Trophoblast cell (in vitro differentiated cells and primary cell): ENCODE results near the gene LRFN2.

Source experiments
- DNase-seq, 2 donors: peaks; one replicate each; pipeline ENCODE4 v3.0.0-alpha.2; 2016
- H2AFZ ChIP-seq: 2 replicates; pipeline ENCODE4 v1.6.1; 2013; ENCODE audit warnings: low read length, moderate library complexity, mild to moderate bottlenecking; ENCODE audit not compliant: insufficient read depth, poor library complexity
- H2AK5ac ChIP-seq: 2 replicates; pipeline ENCODE4 v1.6.1; 2013; ENCODE audit warnings: mild to moderate bottlenecking, low read length
- H2BK120ac ChIP-seq: 2 replicates; pipeline ENCODE4 v1.6.1; 2013; ENCODE audit warnings: low read length, mild to moderate bottlenecking, moderate library complexity; ENCODE audit not compliant: insufficient read depth, poor library complexity
- H2BK12ac ChIP-seq: 2 replicates; pipeline ENCODE4 v1.6.1; 2013; ENCODE audit warnings: mild to moderate bottlenecking, low read length, moderate library complexity
- H2BK5ac ChIP-seq: 2 replicates; pipeline ENCODE4 v1.6.1; 2013; ENCODE audit warnings: low read length, low read depth, moderate library complexity, mild to moderate bottlenecking; ENCODE audit not compliant: poor library complexity
- H3K14ac ChIP-seq: 2 replicates; pipeline ENCODE4 v1.6.1; 2013; ENCODE audit warnings: mild to moderate bottlenecking, low read length
- H3K18ac ChIP-seq: 2 replicates; pipeline ENCODE4 v1.6.1; 2013; ENCODE audit warnings: mild to moderate bottlenecking, low read length
- H3K23ac ChIP-seq: 2 replicates; pipeline ENCODE4 v1.6.1; 2013; ENCODE audit warnings: low read length
- H3K27ac ChIP-seq: 2 replicates; pipeline ENCODE4 v1.5.1; 2013; ENCODE audit warnings: low read depth, mild to moderate bottlenecking, inconsistent platforms, low read length, moderate library complexity
- H3K27me3 ChIP-seq: 2 replicates; pipeline ENCODE4 v1.6.1; 2013; ENCODE audit warnings: inconsistent platforms, mild to moderate bottlenecking, low read length, moderate library complexity; ENCODE audit not compliant: insufficient read depth
- H3K36me3 ChIP-seq, 2 experiments: 1 replicate in 1 of 2; 2 replicates in 1 of 2; pipeline ENCODE4 v1.6.1; 2013; ENCODE audit warnings: low read length in 2 of 2, mild to moderate bottlenecking in 2 of 2, moderate library complexity in 1 of 2; ENCODE audit not compliant: insufficient read depth in 2 of 2, control insufficient read depth in 1 of 2
- H3K4ac ChIP-seq: 2 replicates; pipeline ENCODE4 v1.6.1; 2013; ENCODE audit warnings: low read depth, mild to moderate bottlenecking, low read length, moderate library complexity
- H3K4me1 ChIP-seq, 2 experiments: 1 replicate in 1 of 2; 2 replicates in 1 of 2; pipeline ENCODE4 v1.6.1; 2013; ENCODE audit warnings: low read length in 2 of 2, mild to moderate bottlenecking in 2 of 2, moderate library complexity in 1 of 2; ENCODE audit not compliant: insufficient read depth in 2 of 2, control insufficient read depth in 1 of 2
- H3K4me2 ChIP-seq: 2 replicates; pipeline ENCODE4 v1.6.1; 2013; ENCODE audit warnings: inconsistent platforms, mild to moderate bottlenecking, low read length, moderate library complexity
- H3K4me3 ChIP-seq: 2 replicates; pipeline ENCODE4 v1.5.1; 2013; ENCODE audit warnings: mild to moderate bottlenecking, low read depth, low read length, inconsistent platforms
- H3K79me1 ChIP-seq: one replicate; pipeline ENCODE4 v1.6.1; 2013; ENCODE audit warnings: low read length
- H3K79me2 ChIP-seq: 2 replicates; pipeline ENCODE4 v1.6.1; 2013; ENCODE audit warnings: low read length, mild to moderate bottlenecking; ENCODE audit not compliant: control insufficient read depth, insufficient read depth, poor library complexity
- H3K9ac ChIP-seq: 2 replicates; pipeline ENCODE4 v1.6.1; 2013; ENCODE audit warnings: mild to moderate bottlenecking, low read length
- H3K9me3 ChIP-seq: 2 replicates; pipeline ENCODE4 v1.6.1; 2013; ENCODE audit warnings: low read depth, mild to moderate bottlenecking, control low read depth, inconsistent platforms, low read length; ENCODE audit not compliant: insufficient read depth
- H4K12ac ChIP-seq: 2 replicates; pipeline ENCODE4 v1.6.1; 2013; ENCODE audit warnings: low read depth, mild to moderate bottlenecking, low read length, moderate library complexity
- H4K8ac ChIP-seq: 2 replicates; pipeline ENCODE4 v1.6.1; 2013; ENCODE audit warnings: low read depth, mild to moderate bottlenecking, low read length, moderate library complexity
- H4K91ac ChIP-seq: one replicate; pipeline ENCODE4 v1.6.1; 2013; ENCODE audit warnings: low read depth, mild to moderate bottlenecking, low read length, moderate library complexity
- WGBS: extraction: QIAGEN DNeasy Blood & Tissue Kit; methylation state at CpG from one replicate; pipeline ENCODE4 v1.1.7; 2013; ENCODE audit warnings: missing lambda C conversion rate; ENCODE audit not compliant: insufficient read length, insufficient coverage; ENCODE audit errors: extremely low coverage; 5-methylcytosine and 5-hydroxymethylcytosine counted together

LRFN2 gene

GRCh38 chr6:40425192-40425919, 161.8 kb downstream of the LRFN2 start:
- Histone ChIP-seq H4K12ac (no peak overlapping the region), H2BK5ac (no peak overlapping the region), H2AK5ac (no peak overlapping the region), H3K9ac (no peak overlapping the region), H3K14ac (no peak overlapping the region), H2BK120ac (no peak overlapping the region), H4K91ac (no peak overlapping the region), H2AFZ (no peak overlapping the region), H4K8ac (no peak overlapping the region), H3K79me1 (no peaks in the 10 kb centered on the region), H3K27ac (no peak overlapping the region), H2BK12ac (no peak overlapping the region), H3K18ac (no peak overlapping the region), H3K4ac (no peak overlapping the region), H3K23ac (no peak overlapping the region), H3K27me3 (no peaks in the 10 kb centered on the region), H3K4me1 (no peaks in the 10 kb centered on the region), H3K79me2 (no peaks in the 10 kb centered on the region), H3K4me2 (no peak overlapping the region), H3K4me3 (no peak overlapping the region), H3K36me3 (no peaks in the 10 kb centered on the region), H3K9me3 (no peaks in the 10 kb centered on the region)
- no CpG with 5 or more reads among the region's 4 CpGs for WGBS
- no peak for DNase-seq

- Histone ChIP-seq H3K27ac (no peak overlapping the region), H2AFZ (no peak overlapping the region), H3K9me3 (peaks cover 2% of the 10 kb centered on the region), H3K9ac (no peak overlapping the region), H3K4me3 (no peak overlapping the region), H4K8ac (no peak overlapping the region), H3K4ac (no peak overlapping the region), H3K14ac (no peak overlapping the region), H3K4me1 (no peaks in the 10 kb centered on the region), H3K18ac (no peak overlapping the region), H3K36me3 (no peaks in the 10 kb centered on the region), H3K4me2 (no peak overlapping the region), H4K91ac (no peak overlapping the region), H4K12ac (no peak overlapping the region), H2BK5ac (no peak overlapping the region), H3K79me1 (no peaks in the 10 kb centered on the region), H2AK5ac (no peak overlapping the region), H2BK120ac (no peak overlapping the region), H3K79me2 (no peaks in the 10 kb centered on the region), H2BK12ac (no peak overlapping the region), H3K23ac (no peak overlapping the region), H3K27me3 (no peaks in the 10 kb centered on the region)
- DNase-seq, result no peak
- no CpG with 5 or more reads among the region's 1 CpG for WGBS
These were observed 165.1 kb downstream of the LRFN2 start for GRCh38 chr6:40422046-40422445.

- Histone ChIP-seq H4K12ac (no peak overlapping the region), H2AK5ac (no peak overlapping the region), H3K36me3 (no peaks in the 10 kb centered on the region), H3K79me1 (no peaks in the 10 kb centered on the region), H3K4me1 (no peaks in the 10 kb centered on the region), H4K8ac (no peak overlapping the region), H3K14ac (no peak overlapping the region), H3K4ac (no peak overlapping the region), H3K23ac (no peak overlapping the region), H3K27me3 (no peaks in the 10 kb centered on the region), H3K9me3 (peaks cover 2% of the 10 kb centered on the region), H3K79me2 (no peaks in the 10 kb centered on the region), H3K27ac (no peak overlapping the region), H3K4me3 (no peak overlapping the region), H4K91ac (no peak overlapping the region), H3K18ac (no peak overlapping the region), H2BK12ac (no peak overlapping the region), H2BK5ac (no peak overlapping the region), H2AFZ (no peak overlapping the region), H2BK120ac (no peak overlapping the region), H3K4me2 (no peak overlapping the region), H3K9ac (no peak overlapping the region)
- DNase-seq, result no peak
- whole genome bisulfite sequencing, result no CpG with 5 or more reads among the region's 17 CpGs
These were observed 167.0 kb downstream of the LRFN2 start for GRCh38 chr6:40419946-40420728.

- Histone ChIP-seq H3K9me3 (peaks cover 2% of the 10 kb centered on the region), H2BK5ac (no peak overlapping the region), H3K9ac (no peak overlapping the region), H2BK12ac (no peak overlapping the region), H3K4me1 (no peaks in the 10 kb centered on the region), H2AFZ (no peak overlapping the region), H4K8ac (no peak overlapping the region), H3K14ac (no peak overlapping the region), H3K23ac (no peak overlapping the region), H3K18ac (no peak overlapping the region), H4K91ac (no peak overlapping the region), H2AK5ac (no peak overlapping the region), H3K4me2 (no peak overlapping the region), H3K79me2 (no peaks in the 10 kb centered on the region), H3K36me3 (no peaks in the 10 kb centered on the region), H3K4me3 (no peak overlapping the region), H3K27ac (no peak overlapping the region), H3K4ac (no peak overlapping the region), H3K27me3 (no peaks in the 10 kb centered on the region), H4K12ac (no peak overlapping the region), H3K79me1 (no peaks in the 10 kb centered on the region), H2BK120ac (no peak overlapping the region)
- no CpG with 5 or more reads among the region's 1 CpG for WGBS
- no peak for DNase-seq
These were observed 167.8 kb downstream of the LRFN2 start for GRCh38 chr6:40419377-40419776.
